ENCODE results near the gene SKAP2. TPM values are rescaled to one million over a fixed set of nuclear protein-coding genes. Genes with fewer than 3 reads are reported as not detected.

Gene SKAP2
- total RNA-seq, 2 experiments from 2014 or later, result 12.8 to 15.1 TPM

GRCh38 chr7:26675143-26675887, 189.1 kb downstream of the SKAP2 start:
- peaks cover 13% of the 10 kb centered on the region for H3K27me3 Mint-ChIP-seq
- no peak overlapping the region for H3K4me3 Mint-ChIP-seq
- no peak for DNase-seq
- no peaks in the 10 kb centered on the region for H3K9me3 Mint-ChIP-seq
- ChIA-PET CTCF (interaction anchor here (0.8 to 2.4 kb wide), 5 partner anchors 8 to 486 kb away, joined by 3 to 8 read pairs (median 4); no protein-coding TSS in a partner anchor), POLR2A (no interaction called here)
- H3K36me3 Mint-ChIP-seq (ENCODE audit: low read depth), result no peaks in the 10 kb centered on the region
- H3K27ac Mint-ChIP-seq, result no peak overlapping the region
- H3K4me1 Mint-ChIP-seq, result peaks cover 1% of the 10 kb centered on the region

GRCh38 chr7:26673858-26674257, 190.5 kb downstream of the SKAP2 start:
- Mint-ChIP-seq H3K4me3 (no peak overlapping the region), H3K27ac (no peak overlapping the region), H3K4me1 (peaks cover 3% of the 10 kb centered on the region), H3K9me3 (no peaks in the 10 kb centered on the region), H3K27me3 (peaks cover 13% of the 10 kb centered on the region), H3K36me3 (ENCODE audit: low read depth) (no peaks in the 10 kb centered on the region)
- POLR2A ChIA-PET, result no interaction called here
- CTCF ChIA-PET, result no interaction called here
- DNase-seq, result no peak

GRCh38 chr7:26673271-26673670, 191.1 kb downstream of the SKAP2 start:
- Mint-ChIP-seq H3K4me1 (peaks cover 3% of the 10 kb centered on the region), H3K4me3 (no peak overlapping the region), H3K27me3 (peaks cover 13% of the 10 kb centered on the region), H3K9me3 (no peaks in the 10 kb centered on the region), H3K36me3 (ENCODE audit: low read depth) (no peaks in the 10 kb centered on the region), H3K27ac (no peak overlapping the region)
- ChIA-PET CTCF (interaction anchor here (1.3 kb wide), 1 partner anchor 9 kb away, joined by 4 read pairs; no protein-coding TSS in a partner anchor), POLR2A (no interaction called here)
- DNase-seq, result no peak

- CTCF ChIA-PET, result interaction anchor here (1.7 to 2.4 kb wide), 2 partner anchors 294 to 301 kb away, joined by 5 to 12 read pairs; no protein-coding TSS in a partner anchor
- no peak overlapping the region for H3K27ac Mint-ChIP-seq
- no peak overlapping the region for H3K4me3 Mint-ChIP-seq
- no peak for DNase-seq
- no peaks in the 10 kb centered on the region for H3K9me3 Mint-ChIP-seq
- peaks cover 7% of the 10 kb centered on the region for H3K4me1 Mint-ChIP-seq
- peaks cover 12% of the 10 kb centered on the region for H3K27me3 Mint-ChIP-seq
- no peaks in the 10 kb centered on the region for H3K36me3 Mint-ChIP-seq (ENCODE audit: low read depth)
- POLR2A ChIA-PET, result no interaction called here
Observed at GRCh38 chr7:26670841-26671240, 193.5 kb downstream of the SKAP2 start.

GRCh38 chr7:26670290-26670689, 194.1 kb downstream of the SKAP2 start:
- H3K9me3 Mint-ChIP-seq, result no peaks in the 10 kb centered on the region
- H3K27me3 Mint-ChIP-seq, result peaks cover 12% of the 10 kb centered on the region
- ChIA-PET POLR2A (no interaction called here), CTCF (interaction anchor here (0.8 to 2.4 kb wide), 5 partner anchors 12 to 778 kb away, joined by 3 to 12 read pairs (median 5); no protein-coding TSS in a partner anchor)
- no peak overlapping the region for H3K27ac Mint-ChIP-seq
- H3K4me1 Mint-ChIP-seq, result peaks cover 8% of the 10 kb centered on the region
- no peaks in the 10 kb centered on the region for H3K36me3 Mint-ChIP-seq (ENCODE audit: low read depth)
- H3K4me3 Mint-ChIP-seq, result no peak overlapping the region
- no peak for DNase-seq

GRCh38 chr7:26668821-26669220, 195.6 kb downstream of the SKAP2 start:
- no peaks in the 10 kb centered on the region for H3K9me3 Mint-ChIP-seq
- ChIA-PET POLR2A (no interaction called here), CTCF (interaction anchor here (2.4 kb wide), 1 partner anchor 299 kb away, joined by 12 read pairs; no protein-coding TSS in a partner anchor)
- no peak for DNase-seq
- H3K4me1 Mint-ChIP-seq, result peaks cover 15% of the 10 kb centered on the region
- peaks cover 18% of the 10 kb centered on the region for H3K27me3 Mint-ChIP-seq
- H3K27ac Mint-ChIP-seq, result no peak overlapping the region
- no peaks in the 10 kb centered on the region for H3K36me3 Mint-ChIP-seq (ENCODE audit: low read depth)
- no peak overlapping the region for H3K4me3 Mint-ChIP-seq

- Mint-ChIP-seq H3K27me3 (peaks cover 26% of the 10 kb centered on the region), H3K4me1 (peaks cover 15% of the 10 kb centered on the region), H3K9me3 (no peaks in the 10 kb centered on the region), H3K36me3 (ENCODE audit: low read depth) (no peaks in the 10 kb centered on the region), H3K4me3 (no peak overlapping the region), H3K27ac (no peak overlapping the region)
- ChIA-PET POLR2A (interaction anchor here (0.7 kb wide), 1 partner anchor 298 kb away, joined by 4 read pairs; no protein-coding TSS in a partner anchor), CTCF (interaction anchor here (0.9 to 5.1 kb wide), 11 partner anchors 8 to 775 kb away, joined by 3 to 47 read pairs (median 5); partner anchors contain the start of gene SNX10)
- peak; percentile 66 for DNase-seq
Observed at GRCh38 chr7:26667514-26668133, 196.8 kb downstream of the SKAP2 start.

- DNase-seq, result peak; percentile 28
- Mint-ChIP-seq H3K9me3 (no peaks in the 10 kb centered on the region), H3K4me1 (peaks cover 14% of the 10 kb centered on the region), H3K36me3 (ENCODE audit: low read depth) (no peaks in the 10 kb centered on the region), H3K4me3 (no peak overlapping the region), H3K27ac (no peak overlapping the region), H3K27me3 (peaks cover 35% of the 10 kb centered on the region)
- CTCF ChIA-PET, result interaction anchor here (0.6 to 5.1 kb wide), 6 partner anchors 16 to 1364 kb away, joined by 3 to 47 read pairs (median 4); no protein-coding TSS in a partner anchor
- POLR2A ChIA-PET, result interaction anchor here (0.7 kb wide), 1 partner anchor 450 kb away, joined by 3 read pairs; no protein-coding TSS in a partner anchor
Observed at GRCh38 chr7:26664735-26665416, 199.5 kb downstream of the SKAP2 start.

GRCh38 chr7:26664274-26664673, 200.1 kb downstream of the SKAP2 start:
- no peak overlapping the region for H3K27ac Mint-ChIP-seq
- no peak overlapping the region for H3K4me3 Mint-ChIP-seq
- H3K27me3 Mint-ChIP-seq, result peaks cover 36% of the 10 kb centered on the region
- H3K9me3 Mint-ChIP-seq, result no peaks in the 10 kb centered on the region
- DNase-seq, result no peak
- no peaks in the 10 kb centered on the region for H3K36me3 Mint-ChIP-seq (ENCODE audit: low read depth)
- H3K4me1 Mint-ChIP-seq, result peaks cover 13% of the 10 kb centered on the region
- ChIA-PET POLR2A (interaction anchor here (0.7 kb wide), 1 partner anchor 450 kb away, joined by 3 read pairs; no protein-coding TSS in a partner anchor), CTCF (interaction anchor here (0.6 to 5.1 kb wide), 7 partner anchors 17 to 1365 kb away, joined by 3 to 47 read pairs (median 4); no protein-coding TSS in a partner anchor)

- H3K4me3 Mint-ChIP-seq, result no peak overlapping the region
- peaks cover 13% of the 10 kb centered on the region for H3K4me1 Mint-ChIP-seq
- POLR2A ChIA-PET, result interaction anchor here (0.7 kb wide), 1 partner anchor 449 kb away, joined by 3 read pairs; no protein-coding TSS in a partner anchor
- DNase-seq, result no peak
- CTCF ChIA-PET, result interaction anchor here (0.6 to 5.1 kb wide), 6 partner anchors 17 to 1365 kb away, joined by 3 to 47 read pairs (median 4); no protein-coding TSS in a partner anchor
- no peak overlapping the region for H3K27ac Mint-ChIP-seq
- peaks cover 38% of the 10 kb centered on the region for H3K27me3 Mint-ChIP-seq
- no peaks in the 10 kb centered on the region for H3K36me3 Mint-ChIP-seq (ENCODE audit: low read depth)
- no peaks in the 10 kb centered on the region for H3K9me3 Mint-ChIP-seq
Observed at GRCh38 chr7:26663874-26664273, 200.5 kb downstream of the SKAP2 start.

- ChIA-PET POLR2A (no interaction called here), CTCF (interaction anchor here (1.7 kb wide), 1 partner anchor 572 kb away, joined by 3 read pairs; no protein-coding TSS in a partner anchor)
- no peaks in the 10 kb centered on the region for H3K9me3 Mint-ChIP-seq
- no peak for DNase-seq
- H3K27ac Mint-ChIP-seq, result no peak overlapping the region
- no peaks in the 10 kb centered on the region for H3K36me3 Mint-ChIP-seq (ENCODE audit: low read depth)
- H3K4me1 Mint-ChIP-seq, result peaks cover 13% of the 10 kb centered on the region
- H3K4me3 Mint-ChIP-seq, result no peak overlapping the region
- peaks cover 47% of the 10 kb centered on the region for H3K27me3 Mint-ChIP-seq
Observed at GRCh38 chr7:26662646-26663045, 201.7 kb downstream of the SKAP2 start.

- CTCF ChIA-PET, result interaction anchor here (1.0 kb wide), 1 partner anchor 289 kb away, joined by 3 read pairs; no protein-coding TSS in a partner anchor
- no peak overlapping the region for H3K4me3 Mint-ChIP-seq
- POLR2A ChIA-PET, result no interaction called here
- no peaks in the 10 kb centered on the region for H3K36me3 Mint-ChIP-seq (ENCODE audit: low read depth)
- H3K27me3 Mint-ChIP-seq, result peaks cover 51% of the 10 kb centered on the region
- no peak overlapping the region for H3K27ac Mint-ChIP-seq
- no peaks in the 10 kb centered on the region for H3K4me1 Mint-ChIP-seq
- no peaks in the 10 kb centered on the region for H3K9me3 Mint-ChIP-seq
- no peak for DNase-seq
Observed at GRCh38 chr7:26659121-26659520, 205.3 kb downstream of the SKAP2 start.

All from activated CD4-positive, alpha-beta memory T cell treated with anti-CD3 and anti-CD28 coated beads, Interleukin-2, amount 10 ng/mL, durations not matched to agents 7 days and 5 days (primary cell).